HCT116 (cell line): ENCODE results near the gene PDE4D. TPM values are rescaled to one million over a fixed set of nuclear protein-coding genes. Genes with fewer than 3 reads are reported as not detected.

ENCODE experiments used
- ATAC-seq: fragments of 200-7000 bp; cut with Tn5 transposase; 2 replicates; pipeline ENCODE4 v1.9.1; 2020; ENCODE audit warnings: mild to moderate bottlenecking, moderate library complexity
- BruUV-seq: library from RNA; stranded (reverse); fragments of 400-500 nt; replicated peaks from 2 replicates; lab custom pipeline; 2021; lab: Mats Ljungman, UMichigan
- CTCF ChIA-PET: fragments of 300-600 bp; sonication (Branson Sonifier 250); formaldehyde crosslinking; loops from one replicate; lab custom pipeline; 2021; ENCODE audit warnings: antibody characterized with exemption; lab: Charles Lee
- POLR2A ChIA-PET: fragments of 300-600, 350-600 bp; sonication (Branson Sonifier 250); formaldehyde crosslinking; loops from one replicate; lab custom pipeline; 2021; ENCODE audit warnings: antibody characterized with exemption; lab: Charles Lee
- RAD21 ChIA-PET, 2 experiments: fragments of 300-600 bp; sonication (Branson Sonifier 250); formaldehyde crosslinking; loops; one replicate each; lab custom pipeline; 2023; ENCODE audit warnings: low total read pairs in 2 of 2; ENCODE audit not compliant: uncharacterized antibody in 2 of 2, unreplicated experiment in 2 of 2, low non-redundant PET in 1 of 2; lab: Charles Lee
- DNase-seq: peaks from one replicate; pipeline ENCODE4 v3.0.0-alpha.2; 2010; ENCODE audit warnings: low read depth, low spot score
- H2AFZ ChIP-seq: fragments of 200-600 bp; shearing (Covaris generic), sonication (generic); 2 replicates; pipeline ENCODE4 v1.6.1; 2017; ENCODE audit warnings: low read depth, mixed run types, mixed read lengths, antibody characterized with exemption, low read length; ENCODE audit not compliant: poor library complexity, severe bottlenecking
- H3K27ac ChIP-seq: 2 replicates; pipeline ENCODE4 v1.5.1; 2012; ENCODE audit warnings: low read depth, low read length
- H3K27me3 ChIP-seq: fragments of 200-600 bp; sonication (generic); 2 replicates; pipeline ENCODE4 v1.6.1; 2016; ENCODE audit warnings: mixed run types, low read length, mixed read lengths; ENCODE audit not compliant: insufficient read depth
- H3K36me3 ChIP-seq, 2 experiments: fragments of 200-500 bp in 1 of 2; fragments of 200-600 bp in 1 of 2; sonication (Bioruptor generic) in 1 of 2; sonication (generic) in 1 of 2; 2 replicates each; pipeline versions ENCODE4 v1.5.1 to v1.6.1; 2014 to 2016; ENCODE audit warnings: low read length in 2 of 2, inconsistent platforms in 1 of 2, mixed read lengths in 1 of 2, mixed run types in 1 of 2; ENCODE audit not compliant: insufficient read depth in 2 of 2, control insufficient read depth in 1 of 2
- H3K4me1 ChIP-seq, 2 experiments: fragments of 200-600 bp in 1 of 2; sonication (generic) in 1 of 2; 2 replicates each; pipeline versions ENCODE4 v1.5.1 to v1.6.1; 2012 to 2017; ENCODE audit warnings: low read length in 2 of 2, inconsistent platforms in 1 of 2, mild to moderate bottlenecking in 1 of 2, mixed read lengths in 1 of 2, mixed run types in 1 of 2, moderate library complexity in 1 of 2; ENCODE audit not compliant: insufficient read depth in 2 of 2, control insufficient read depth in 1 of 2
- H3K4me2 ChIP-seq: fragments of 200-600 bp; sonication (generic); 2 replicates; pipeline ENCODE4 v1.6.1; 2017; ENCODE audit warnings: mixed run types, low read length, mixed read lengths
- H3K4me3 ChIP-seq, 2 experiments: fragments of 200-600 bp in 1 of 2; sonication (generic) in 1 of 2; replicated peaks in 1 of 2; 2 replicates each; pipeline ENCODE4 v1.5.1; 2011 to 2016; ENCODE audit warnings: low read length in 2 of 2, control low read depth in 1 of 2, low read depth in 1 of 2, mild to moderate bottlenecking in 1 of 2, mixed read lengths in 1 of 2, mixed run types in 1 of 2
- H3K79me2 ChIP-seq: fragments of 200-600 bp; sonication (generic); 2 replicates; pipeline ENCODE4 v1.6.1; 2017; ENCODE audit warnings: mild to moderate bottlenecking, mixed run types, low read length, moderate library complexity, mixed read lengths; ENCODE audit not compliant: insufficient read depth
- H3K9ac ChIP-seq: fragments of 200-600 bp; sonication (generic); 2 replicates; pipeline ENCODE4 v1.6.1; 2016; ENCODE audit warnings: low read length, mixed read lengths
- H3K9me2 ChIP-seq: fragments of 200-600 bp; sonication (generic), shearing (Covaris generic); 2 replicates; pipeline ENCODE4 v1.6.1; 2017; ENCODE audit warnings: mixed run types, mild to moderate bottlenecking, moderate library complexity; ENCODE audit not compliant: insufficient read depth
- H3K9me3 ChIP-seq, 2 experiments: fragments of 200-500 bp in 1 of 2; fragments of 200-600 bp in 1 of 2; sonication (Bioruptor generic) in 1 of 2; sonication (generic) in 1 of 2; 2 replicates each; pipeline ENCODE4 v1.6.1; 2014 to 2017; ENCODE audit warnings: low read length in 2 of 2, mixed read lengths in 2 of 2, inconsistent platforms in 1 of 2, low read depth in 1 of 2, mild to moderate bottlenecking in 1 of 2, mixed run types in 1 of 2, moderate library complexity in 1 of 2; ENCODE audit not compliant: control insufficient read depth in 1 of 2, insufficient read depth in 1 of 2
- H4K20me1 ChIP-seq: fragments of 200-600 bp; sonication (generic), shearing (Covaris generic); 2 replicates; pipeline ENCODE4 v1.6.1; 2017; ENCODE audit warnings: mixed run types, mild to moderate bottlenecking, moderate library complexity; ENCODE audit not compliant: insufficient read depth
- ATF3 ChIP-seq: IDR thresholded peaks from 2 replicates; pipeline ENCODE4 v1.6.1; 2012
- CEBPB ChIP-seq: IDR thresholded peaks from 2 replicates; pipeline ENCODE4 v1.6.1; 2012; ENCODE audit warnings: low read depth
- CTCF ChIP-seq, 3 experiments: fragments of 200-600 bp in 1 of 3; sonication (generic) in 1 of 3; IDR thresholded peaks in 2 of 3; conservative IDR thresholded peaks in 1 of 3; 2 replicates each; pipeline ENCODE4 v1.5.1; 2012 to 2017; ENCODE audit warnings: low read depth in 2 of 3, low read length in 2 of 3, antibody characterized with exemption in 1 of 3, borderline replicate concordance in 1 of 3, control low read depth in 1 of 3, mild to moderate bottlenecking in 1 of 3, mixed read lengths in 1 of 3, mixed run types in 1 of 3, moderate library complexity in 1 of 3; ENCODE audit not compliant: insufficient read depth in 1 of 3
- EGR1 ChIP-seq: IDR thresholded peaks from 2 replicates; pipeline ENCODE4 v1.6.1; 2012; ENCODE audit warnings: low read depth
- ELF1 ChIP-seq: IDR thresholded peaks from 2 replicates; pipeline ENCODE4 v1.6.1; 2012; ENCODE audit warnings: low read depth, borderline replicate concordance
- FOSL1 ChIP-seq: IDR thresholded peaks from 2 replicates; pipeline ENCODE4 v1.6.1; 2012; ENCODE audit warnings: low read depth
- MAX ChIP-seq: IDR thresholded peaks from 2 replicates; pipeline ENCODE4 v1.6.1; 2012
- POLR2AphosphoS5 ChIP-seq: IDR thresholded peaks from 2 replicates; pipeline ENCODE4 v1.6.1; 2011; ENCODE audit warnings: mild to moderate bottlenecking, low read depth, low read length, moderate library complexity
- RAD21 ChIP-seq: IDR thresholded peaks from 2 replicates; pipeline ENCODE4 v1.6.1; 2012; ENCODE audit warnings: low read depth, mild to moderate bottlenecking
- REST ChIP-seq: IDR thresholded peaks from 2 replicates; pipeline ENCODE4 v1.6.1; 2012; ENCODE audit warnings: low read depth
- SIN3A ChIP-seq: IDR thresholded peaks from 2 replicates; pipeline ENCODE4 v1.6.1; 2012; ENCODE audit warnings: low read depth
- ZNF274 ChIP-seq: fragments of 200-500 bp; sonication (Bioruptor generic); IDR thresholded peaks from 2 replicates; pipeline ENCODE4 v1.6.1; 2014; ENCODE audit warnings: mild to moderate bottlenecking, low read depth, low read length, inconsistent platforms
- intact Hi-C: fragments of 100-400 bp; cut with micrococcal nuclease; formaldehyde crosslinking; loops from 2 replicates; pipeline ENCODE4 v1.10.0; 2022
- total RNA-seq: library from RNA; stranded (reverse); gene quantifications from one replicate; pipeline ENCODE4 v1.2.1, GENCODE V29; 2021; ENCODE audit not compliant: unreplicated experiment

PDE4D gene
- total RNA-seq, 1 experiment from 2014 or later: 1.1 TPM

- no peak for DNase-seq
- no peak overlapping the region for H2AFZ ChIP-seq
- no peak overlapping the region for H3K27ac ChIP-seq
- RAD21 ChIA-PET: no interaction called here
- H3K27me3 ChIP-seq: peaks cover 19% of the 10 kb centered on the region
- no peaks in the 10 kb centered on the region for H4K20me1 ChIP-seq
- H3K4me1 ChIP-seq: no peaks in the 10 kb centered on the region
- no peaks in the 10 kb centered on the region for H3K36me3 ChIP-seq
- TF ChIP-seq RAD21 (no peak), FOSL1 (no peak), POLR2AphosphoS5 (no peak), ELF1 (no peak), ATF3 (no peak), CEBPB (no peak), SIN3A (no peak), EGR1 (no peak), MAX (no peak), CTCF (IDR thresholded peaks at IDR 0.05 in 2 of 3, conservative IDR thresholded peaks at IDR 0.05 in 1 of 3; ENCODE audit: borderline replicate concordance in 1 of 3, insufficient read depth in 1 of 3, low read depth in 2 of 3, low read length in 2 of 3) (no peak), ZNF274 (no peak), REST (no peak)
- TF ChIP-seq, all 23 proteins: peak for 0
- Histone ChIP-seq H3K4me2 (no peak overlapping the region), H3K9me3 (no peaks in the 10 kb centered on the region), H3K4me3 (no peak overlapping the region), H3K9me2 (no peaks in the 10 kb centered on the region), H3K9ac (no peak overlapping the region), H3K79me2 (no peaks in the 10 kb centered on the region)
- intact Hi-C loops: no loop called here
- no TSS peak for BruUV-seq
- no peak for ATAC-seq
- CTCF ChIA-PET: no interaction called here
- POLR2A ChIA-PET: no interaction called here
Measured at GRCh38 chr5:59656351-59657254, 236.9 kb downstream of the PDE4D start.
